Muscle of back (tissue), 11 donors: Measurements from ENCODE around the gene SMG9. TPM values are rescaled to one million over a fixed set of nuclear protein-coding genes. Genes with fewer than 3 reads are reported as not detected.
A peak's percentile ranks its signal among the peaks of the same experiment; 100 is the strongest.
"Not testable (repeated sequence)": the region's sequence is repeated elsewhere in the genome, so short reads cannot be mapped to it uniquely, and the experiment has no call there.

ENCODE experiments used
- DNase-seq, 3 donors: peaks; one replicate each; pipeline versions ENCODE4 v3.0.0 to v3.0.0-alpha.2; 2013
- polyA plus RNA-seq, 10 donors: library from polyadenylated mRNA; unstranded; fragments of 120-200 nt; gene quantifications; one replicate each; pipeline ENCODE4 v1.2.1, GENCODE V29; 2013; ENCODE audit not compliant: insufficient read length in 10 of 10

SMG9 gene
- polyA plus RNA-seq, 10 donors = 26.4 to 50.0 (median 33.7) TPM

- no peak for DNase-seq
Observed at GRCh38 chr19:43780706-43781525, 26.2 kb upstream of the SMG9 start, which contains the start of gene KCNN4. Gene KCNN4 (minus strand): TSS chr19:43780973. CDS start chr19:43780861, 112 bp downstream.

- DNase-seq = no peak
Observed at GRCh38 chr19:43779820-43780219, 25.1 kb upstream of the SMG9 start.

- DNase-seq = no peak
Observed at GRCh38 chr19:43779147-43779819, 24.5 kb upstream of the SMG9 start.

- DNase-seq = no peak
Observed at GRCh38 chr19:43778651-43779050, 23.9 kb upstream of the SMG9 start.

- peak in 1 of 3 donors; percentile 38 for DNase-seq
Observed at GRCh38 chr19:43777163-43777695, 22.5 kb upstream of the SMG9 start.

- no peak for DNase-seq
Observed at GRCh38 chr19:43776286-43776685, 21.5 kb upstream of the SMG9 start.

- no peak for DNase-seq
Observed at GRCh38 chr19:43775299-43775890, 20.6 kb upstream of the SMG9 start.

- not testable (repeated sequence) for DNase-seq
Observed at GRCh38 chr19:43774940-43775258, 20.1 kb upstream of the SMG9 start.

GRCh38 chr19:43774103-43774939 is 19.6 kb upstream of the SMG9 start:
- DNase-seq = peak; percentile 43 to 83 (median 71)

- no peak for DNase-seq
Observed at GRCh38 chr19:43773725-43774102, 19.0 kb upstream of the SMG9 start.

- DNase-seq = no peak
Observed at GRCh38 chr19:43769256-43769655, 14.5 kb upstream of the SMG9 start.

- no peak for DNase-seq
Observed at GRCh38 chr19:43768273-43769050, 13.7 kb upstream of the SMG9 start.

- no peak for DNase-seq
Observed at GRCh38 chr19:43767818-43768217, 13.1 kb upstream of the SMG9 start.

GRCh38 chr19:43767316-43767715 is 12.6 kb upstream of the SMG9 start:
- no peak for DNase-seq

- no peak for DNase-seq
Observed at GRCh38 chr19:43766755-43767043, 11.9 kb upstream of the SMG9 start.

- peak; percentile 67 to 92 (median 81) for DNase-seq
Observed at GRCh38 chr19:43765109-43765876, 10.5 kb upstream of the SMG9 start.

- DNase-seq = not testable (repeated sequence)
Observed at GRCh38 chr19:43764684-43765083, 9.9 kb upstream of the SMG9 start.

- DNase-seq = no peak
Observed at GRCh38 chr19:43763473-43763939, 8.7 kb upstream of the SMG9 start.

- DNase-seq = no peak
Observed at GRCh38 chr19:43762814-43763213, 8.1 kb upstream of the SMG9 start.

- DNase-seq = no peak
Observed at GRCh38 chr19:43760941-43761340, 6.2 kb upstream of the SMG9 start.
